CD4-positive, alpha-beta T cell treated with Interleukin-15 for 1 hour (primary cell): Measurements from ENCODE around the gene SIRPA.
"Not testable (repeated sequence)": the region's sequence is repeated elsewhere in the genome, so short reads cannot be mapped to it uniquely, and the experiment has no call there.

ENCODE experiments used
- DNase-seq: peaks from one replicate; pipeline ENCODE4 v3.0.0-alpha.2; 2020

SIRPA gene

GRCh38 chr20:1908191-1908590 lies 13.0 kb downstream of the SIRPA start:
- no peak for DNase-seq

- no peak for DNase-seq
These were observed 13.9 kb downstream of the SIRPA start for GRCh38 chr20:1909097-1909496.

DNA sequence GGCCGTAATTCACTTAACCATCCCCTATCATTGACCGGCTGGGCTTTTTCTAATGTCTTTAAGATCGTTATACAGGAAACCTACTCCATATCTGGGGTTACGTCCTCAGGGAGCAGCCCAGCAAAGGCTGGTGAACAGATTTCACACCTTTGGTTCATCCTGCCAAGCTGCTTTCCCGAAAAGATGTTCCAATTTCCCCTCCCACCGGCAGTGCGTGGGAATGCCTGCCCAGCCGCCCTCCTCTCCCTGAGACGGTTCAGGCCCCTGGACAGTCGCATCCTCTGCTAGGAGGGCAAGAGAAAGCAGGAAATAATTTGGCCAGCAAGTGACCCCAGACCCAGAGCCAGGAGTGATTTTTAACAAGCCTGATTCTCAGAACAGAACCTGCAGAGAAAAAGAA lies 16.3 kb downstream of the SIRPA start:
- DNase-seq = no peak

DNA sequence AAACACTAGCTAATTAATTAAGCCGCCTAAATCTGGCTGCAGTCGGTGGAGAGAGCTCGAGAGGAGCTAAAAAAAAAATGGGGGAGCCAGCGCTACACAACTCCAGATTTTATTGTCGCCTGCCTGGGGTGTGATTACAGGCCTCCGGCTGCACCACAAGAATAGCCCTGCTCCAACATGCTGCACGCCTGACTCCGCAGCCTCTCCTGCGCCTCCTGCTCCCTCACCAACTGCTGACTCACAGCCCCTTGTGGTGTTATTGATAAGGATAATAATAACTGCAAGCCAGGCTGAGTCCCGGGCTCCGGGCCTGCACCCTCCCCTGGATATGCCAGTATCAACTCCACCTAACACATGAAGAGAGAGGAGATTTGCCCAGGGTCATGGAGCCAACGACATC lies 16.8 kb downstream of the SIRPA start:
- no peak for DNase-seq

DNA sequence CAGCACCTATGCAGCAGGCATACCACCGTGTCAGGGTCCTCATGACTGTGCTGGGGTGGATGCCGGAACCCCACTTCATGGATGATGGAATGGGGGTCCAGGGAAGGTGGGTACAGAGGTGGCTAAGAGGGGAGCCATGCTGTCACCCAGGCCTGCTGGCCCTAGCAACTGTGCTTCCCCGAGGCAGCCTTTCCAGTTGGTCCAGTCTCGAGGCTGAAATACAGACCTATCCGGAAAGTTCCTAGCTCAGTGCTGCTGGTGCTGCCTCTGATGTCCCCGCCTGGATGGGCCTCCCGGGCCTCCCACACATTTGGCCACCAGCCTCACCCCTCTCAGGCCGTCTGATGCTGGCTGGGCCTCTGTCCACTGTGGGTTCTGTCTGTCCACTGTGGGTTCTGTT lies 17.4 kb downstream of the SIRPA start:
- DNase-seq = no peak

GRCh38 chr20:1915233-1915632 lies 20.0 kb downstream of the SIRPA start:
- not testable (repeated sequence) for DNase-seq

- no peak for DNase-seq
These were observed 20.5 kb downstream of the SIRPA start for GRCh38 chr20:1915725-1916124.

DNA sequence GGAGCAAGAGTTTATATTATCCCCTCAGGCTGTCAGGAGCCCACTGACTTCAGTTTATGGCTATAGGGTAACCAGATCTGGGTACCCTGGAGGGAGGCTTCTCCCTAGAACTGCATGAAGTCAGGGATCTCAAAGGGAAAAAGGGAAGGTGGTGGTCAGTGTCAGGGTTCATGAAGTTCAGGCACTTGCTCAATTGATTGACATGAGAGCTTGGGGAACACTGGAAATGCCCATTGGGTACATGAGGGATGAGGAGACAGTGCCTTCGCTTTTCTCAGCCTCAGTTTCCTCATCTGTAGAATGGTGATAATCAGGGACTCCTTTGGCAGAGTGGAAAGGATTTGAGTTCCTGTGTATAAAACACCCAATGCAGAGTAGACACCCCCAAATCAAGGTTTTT lies 22.6 kb downstream of the SIRPA start:
- DNase-seq = no peak

- DNase-seq = no peak
These were observed 23.4 kb downstream of the SIRPA start for GRCh38 chr20:1918491-1919165.

GRCh38 chr20:1920252-1920651 lies 25.0 kb downstream of the SIRPA start:
- DNase-seq = no peak

- DNase-seq = no peak
These were observed 25.6 kb downstream of the SIRPA start for GRCh38 chr20:1920826-1921225.

GRCh38 chr20:1921985-1922384 lies 26.8 kb downstream of the SIRPA start:
- not testable (repeated sequence) for DNase-seq

DNA sequence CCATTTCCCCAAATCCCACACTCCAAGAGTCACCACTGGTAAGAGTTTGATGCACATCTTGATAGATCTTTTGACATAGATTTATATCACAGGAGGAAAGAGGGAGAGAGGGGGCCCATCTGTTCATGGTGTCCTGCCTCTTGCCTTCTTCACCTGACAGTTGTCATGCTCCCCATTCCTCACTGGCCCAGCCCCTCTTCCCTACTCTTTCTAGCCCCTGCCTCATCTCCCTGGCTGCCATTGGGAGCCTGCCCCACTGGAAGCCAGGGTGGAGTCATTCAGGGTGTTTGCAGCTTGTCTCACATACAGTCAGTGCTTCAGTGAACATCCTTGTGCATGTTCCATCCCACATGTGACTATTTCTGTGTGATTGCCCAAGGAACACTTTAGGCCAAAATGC lies 27.6 kb downstream of the SIRPA start:
- no peak for DNase-seq

- DNase-seq = no peak
These were observed 30.0 kb downstream of the SIRPA start for GRCh38 chr20:1924910-1925861.

GRCh38 chr20:1926237-1926636 lies 31.0 kb downstream of the SIRPA start:
- DNase-seq = no peak

DNA sequence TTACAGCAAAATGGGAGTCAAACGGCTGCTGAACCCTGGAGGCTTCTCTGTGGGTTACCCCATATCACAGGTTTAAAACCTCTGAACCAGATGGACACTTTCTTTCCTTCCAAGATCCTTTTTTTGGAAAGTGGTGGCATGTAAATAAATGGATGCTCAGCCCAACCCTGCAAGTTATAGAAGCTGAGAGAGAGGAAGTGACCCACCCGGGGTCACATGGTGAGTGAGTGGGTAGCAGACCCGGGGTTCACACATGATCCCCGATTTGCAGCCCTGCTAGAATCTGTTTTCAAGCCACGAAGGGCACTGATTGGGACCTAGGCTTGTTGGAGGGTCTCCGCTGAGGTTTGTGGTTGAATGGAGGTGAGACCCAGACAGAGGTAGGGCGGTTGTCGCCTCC lies 32.0 kb downstream of the SIRPA start:
- DNase-seq = no peak

- DNase-seq = no peak
These were observed 32.9 kb downstream of the SIRPA start for GRCh38 chr20:1928154-1928553.

DNA sequence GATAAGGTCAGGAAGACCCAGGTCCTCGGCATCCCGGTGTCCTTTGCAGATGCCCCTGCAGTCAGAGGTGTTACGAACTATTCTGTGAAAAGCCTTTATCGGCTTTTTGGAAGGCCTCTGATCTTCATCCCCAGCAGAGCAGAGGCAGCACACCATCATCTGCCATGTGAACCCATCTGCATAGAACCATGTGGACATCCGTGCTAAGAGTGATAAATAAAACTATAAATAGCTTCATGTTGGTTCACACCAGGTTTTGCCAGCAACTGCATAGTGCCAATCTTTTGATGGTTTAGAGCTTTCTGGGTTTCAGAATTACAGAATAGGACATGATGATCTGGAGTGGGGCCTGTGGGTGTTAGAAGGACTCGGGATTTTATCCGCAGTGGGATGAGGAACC lies 33.6 kb downstream of the SIRPA start:
- no peak for DNase-seq

DNA sequence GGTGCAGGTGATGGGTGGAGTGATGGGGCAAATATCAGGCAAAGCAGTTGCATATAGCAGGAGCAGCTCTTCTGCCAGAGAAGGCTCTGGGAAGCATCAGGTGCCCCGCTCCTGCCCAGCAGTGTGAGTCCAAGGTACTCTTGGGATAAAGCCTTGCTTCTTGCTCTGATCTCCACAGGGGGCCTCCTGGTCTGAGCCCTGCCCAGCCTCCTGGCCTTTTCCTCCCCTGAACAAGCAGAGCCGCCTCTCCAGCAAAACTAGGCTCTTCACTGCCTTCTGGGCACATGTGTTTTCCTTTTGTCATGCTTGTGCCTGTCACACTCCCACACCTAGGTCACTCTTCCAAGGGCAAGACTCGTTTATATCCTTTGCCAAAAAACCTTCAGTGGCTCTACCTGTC lies 34.3 kb downstream of the SIRPA start:
- DNase-seq = no peak

DNA sequence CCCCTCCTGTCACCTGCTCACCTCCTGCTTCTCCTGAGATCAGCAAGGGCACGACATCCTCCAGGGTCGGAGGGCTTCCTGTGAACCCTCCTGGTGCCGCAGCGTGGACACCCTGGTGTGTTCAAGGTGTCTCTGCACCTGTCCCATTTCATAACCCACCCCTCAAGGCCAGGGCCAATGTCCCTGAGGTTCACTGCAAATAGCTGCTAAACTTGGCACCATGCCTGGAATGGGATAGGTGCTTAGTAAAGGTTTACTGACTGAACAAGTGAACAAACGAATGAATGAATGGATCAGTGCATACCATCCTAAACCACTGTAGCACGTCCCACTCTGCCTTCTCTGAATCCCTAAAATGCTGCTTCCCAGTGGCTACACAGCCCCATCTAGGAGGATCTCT lies 35.0 kb downstream of the SIRPA start:
- no peak for DNase-seq

- DNase-seq = no peak
These were observed 36.6 kb downstream of the SIRPA start for GRCh38 chr20:1931830-1932229.

- no peak for DNase-seq
These were observed 37.8 kb downstream of the SIRPA start for GRCh38 chr20:1932971-1933370.

DNA sequence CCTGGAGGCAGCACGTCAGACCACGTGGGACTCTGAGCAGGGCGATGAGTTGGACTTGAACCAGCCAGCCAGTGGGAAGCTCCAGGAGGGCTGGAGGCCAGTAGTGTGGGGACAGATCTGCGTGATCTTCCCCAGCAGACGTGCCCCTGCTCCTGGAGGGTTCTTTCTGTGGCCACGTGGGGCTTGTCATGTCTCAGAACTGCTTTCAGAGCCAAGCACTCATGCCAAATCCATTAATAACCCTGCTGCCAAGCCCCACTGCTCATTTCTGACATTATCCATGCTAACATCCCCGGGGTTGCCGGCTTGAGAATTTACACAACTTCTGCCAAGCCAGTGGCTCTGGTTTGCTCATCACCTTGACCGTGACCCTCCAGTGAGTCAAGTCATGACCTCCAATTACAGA lies 38.3 kb downstream of the SIRPA start:
- DNase-seq = no peak

DNA sequence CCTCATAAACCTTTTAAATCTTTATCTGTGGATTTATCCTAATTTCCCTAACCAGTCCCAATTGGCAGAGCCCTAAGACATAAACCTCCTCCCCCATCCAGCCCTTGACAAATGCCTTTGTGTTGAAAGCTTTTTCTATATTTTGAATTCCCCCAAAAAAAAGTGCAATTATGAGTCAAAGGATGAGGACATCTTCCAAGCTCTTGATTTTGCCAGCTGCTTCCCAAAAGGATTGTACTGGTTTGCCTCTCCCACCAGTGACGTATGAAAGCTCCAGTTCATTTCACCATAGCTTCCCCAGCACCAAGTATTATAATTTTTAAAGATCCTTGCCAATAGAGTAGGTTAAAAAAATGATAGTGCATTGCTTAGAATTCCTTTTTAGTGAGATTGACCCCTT lies 38.9 kb downstream of the SIRPA start:
- DNase-seq = no peak
